OCI-LY1 (cell line): ENCODE results near the gene MRPL58.
"Not testable (repeated sequence)": the region's sequence is repeated elsewhere in the genome, so short reads cannot be mapped to it uniquely, and the experiment has no call there.

Source experiments
- CTCF ChIP-seq: fragments of 200-600 bp; sonication (generic), shearing (Covaris generic); IDR thresholded peaks from 2 replicates; pipeline ENCODE4 v1.5.1; 2017; ENCODE audit warnings: mild to moderate bottlenecking, antibody characterized with exemption, low read length, moderate library complexity, mixed read lengths
- EZH2 ChIP-seq: fragments of 200-600 bp; sonication (generic), shearing (Covaris generic); IDR thresholded peaks from 2 replicates; pipeline ENCODE4 v1.8.0; 2017; ENCODE audit warnings: borderline replicate concordance, mixed run types, mild to moderate bottlenecking, antibody characterized with exemption, low read length, moderate library complexity, mixed read lengths

GRCh38 chr17:74982663-74983313 is 29.7 kb upstream of the MRPL58 start:
- TF ChIP-seq CTCF, EZH2: not testable (repeated sequence)
